SW 1271 (cell line): ENCODE data around the gene ARPC2.
"Not testable (repeated sequence)": the region's sequence is repeated elsewhere in the genome, so short reads cannot be mapped to it uniquely, and the experiment has no call there.

ENCODE experiments used
- DNase-seq, 2 experiments: peaks; one replicate each; lab custom pipeline; 2025; lab: John Stamatoyannopoulos, UW

The ARPC2 gene

GRCh38 chr2:218216674-218217359, at the start of gene ARPC2:
Gene ARPC2, plus strand, starts transcription at chr2:218217189. Its CDS starts 282 bp downstream, at chr2:218217471.
- DNase-seq = peak; percentile 67 to 88

GRCh38 chr2:218168016-218168415, 49.0 kb upstream of the ARPC2 start:
- no peak for DNase-seq

- DNase-seq = peak in 1 of 2 experiments; percentile 31
Measured at GRCh38 chr2:218168635-218169462, 48.1 kb upstream of the ARPC2 start.

GRCh38 chr2:218169757-218170546, 47.0 kb upstream of the ARPC2 start:
- DNase-seq = no peak

GRCh38 chr2:218171744-218172143, 45.2 kb upstream of the ARPC2 start:
- DNase-seq = not testable (repeated sequence)

- no peak for DNase-seq
Measured at GRCh38 chr2:218172845-218173244, 44.1 kb upstream of the ARPC2 start.

- no peak for DNase-seq
Measured at GRCh38 chr2:218179782-218180181, 37.2 kb upstream of the ARPC2 start.

GRCh38 chr2:218180467-218181114, 36.4 kb upstream of the ARPC2 start:
- no peak for DNase-seq

- DNase-seq = no peak
Measured at GRCh38 chr2:218184331-218184730, 32.7 kb upstream of the ARPC2 start.

GRCh38 chr2:218186355-218186766, 30.6 kb upstream of the ARPC2 start:
- DNase-seq = peak; percentile 4 to 74

GRCh38 chr2:218186876-218187275, 30.1 kb upstream of the ARPC2 start:
- DNase-seq = no peak

GRCh38 chr2:218187296-218188015, 29.5 kb upstream of the ARPC2 start:
- DNase-seq = no peak

GRCh38 chr2:218188528-218188927, 28.5 kb upstream of the ARPC2 start:
- DNase-seq = no peak

- no peak for DNase-seq
Measured at GRCh38 chr2:218192902-218193430, 24.0 kb upstream of the ARPC2 start.

- DNase-seq = no peak
Measured at GRCh38 chr2:218193701-218194100, 23.3 kb upstream of the ARPC2 start.

GRCh38 chr2:218194880-218195279, 22.1 kb upstream of the ARPC2 start:
- no peak for DNase-seq

GRCh38 chr2:218196974-218197373, 20.0 kb upstream of the ARPC2 start:
- DNase-seq = no peak

GRCh38 chr2:218202266-218202665, 14.7 kb upstream of the ARPC2 start:
- DNase-seq = no peak

GRCh38 chr2:218209078-218209477, 7.9 kb upstream of the ARPC2 start:
- DNase-seq = no peak

GRCh38 chr2:218214116-218214515, 2.9 kb upstream of the ARPC2 start:
- DNase-seq = no peak

GRCh38 chr2:218216336-218216673, 684 bp upstream of the ARPC2 start:
- no peak for DNase-seq
